RWPE1 (cell line): ENCODE data around the gene RGL4.

Experiments used
- CTCF ChIA-PET: fragments of 350-600 bp; sonication (Branson Sonifier 250); formaldehyde crosslinking; extraction: SDS; loops from one replicate; lab custom pipeline; 2021; lab: Yijun Ruan, JAX
- POLR2A ChIA-PET: fragments of 400-600 bp; formaldehyde crosslinking; extraction: SDS; loops from one replicate; lab custom pipeline; 2020; ENCODE audit warnings: antibody characterized with exemption; ENCODE audit not compliant: low non-redundant PET; lab: Yijun Ruan, JAX
- DNase-seq: peaks from one replicate; pipeline ENCODE4 v3.0.0; 2012; ENCODE audit warnings: low spot score
- H3K27ac ChIP-seq: fragments of 450-650 bp; 2 replicates; pipeline ENCODE4 v1.5.1; 2017
- CTCF ChIP-seq: fragments of 450-650 bp; conservative IDR thresholded peaks from 2 replicates; pipeline ENCODE4 v1.5.1; 2017; ENCODE audit warnings: low read depth, mild to moderate bottlenecking

RGL4 gene

GRCh38 chr22:23700706-23701105 is 9.9 kb downstream of the RGL4 start:
- H3K27ac ChIP-seq: no peak overlapping the region
- POLR2A ChIA-PET: no interaction called here
- no peak for TF ChIP-seq CTCF
- CTCF ChIA-PET: no interaction called here
- no peak for DNase-seq

- ChIA-PET CTCF (interaction anchor here (0.9 kb wide), 1 partner anchor 923 kb away, joined by 3 read pairs; no protein-coding TSS in a partner anchor), POLR2A (no interaction called here)
- no peak for TF ChIP-seq CTCF
- no peak overlapping the region for H3K27ac ChIP-seq
- no peak for DNase-seq
Measured at GRCh38 chr22:23704062-23704461, 13.2 kb downstream of the RGL4 start.

GRCh38 chr22:23704829-23705228 is 14.0 kb downstream of the RGL4 start:
- TF ChIP-seq CTCF: no peak
- ChIA-PET CTCF (no interaction called here), POLR2A (no interaction called here)
- no peak for DNase-seq
- no peak overlapping the region for H3K27ac ChIP-seq

GRCh38 chr22:23705358-23705757 is 14.5 kb downstream of the RGL4 start:
- ChIA-PET CTCF (no interaction called here), POLR2A (no interaction called here)
- no peak for DNase-seq
- TF ChIP-seq CTCF: no peak
- no peak overlapping the region for H3K27ac ChIP-seq

GRCh38 chr22:23708270-23708669 is 17.5 kb downstream of the RGL4 start:
- ChIA-PET POLR2A (no interaction called here), CTCF (no interaction called here)
- TF ChIP-seq CTCF: no peak

GRCh38 chr22:23709107-23709506 is 18.3 kb downstream of the RGL4 start:
- ChIA-PET POLR2A (no interaction called here), CTCF (no interaction called here)
- no peak for DNase-seq

More at GRCh38 chr22:23708270-23708669, 17.5 kb downstream of the RGL4 start:
- no peak for DNase-seq
- H3K27ac ChIP-seq: no peak overlapping the region

More at GRCh38 chr22:23709107-23709506, 18.3 kb downstream of the RGL4 start:
- TF ChIP-seq CTCF: no peak
- H3K27ac ChIP-seq: no peak overlapping the region
